Measurements from ENCODE around the gene CRAT.

Gene CRAT

DNA sequence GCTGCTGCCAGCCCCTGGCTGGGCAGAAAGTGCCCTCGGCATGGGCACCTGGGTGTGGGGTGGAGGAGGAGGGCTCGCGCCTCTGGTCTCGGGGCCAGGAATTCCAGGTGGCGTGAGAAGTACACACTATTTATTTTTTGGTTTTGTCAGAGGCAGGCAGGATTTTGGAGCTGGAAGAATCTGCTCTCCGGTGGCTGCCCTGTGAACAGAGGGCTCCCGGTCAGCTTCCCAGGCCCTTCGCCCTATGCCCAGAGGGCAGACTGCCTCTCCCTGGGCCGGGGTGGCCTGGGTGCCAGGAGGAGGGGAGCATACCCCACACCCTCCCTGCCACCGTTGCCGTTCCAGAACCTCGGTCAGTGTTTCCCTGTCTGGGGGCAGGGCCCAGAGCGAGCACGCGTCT lies 21.3 kb downstream of the CRAT start:
- no peak for DNase-seq (ENCODE audit: low read depth)

DNA sequence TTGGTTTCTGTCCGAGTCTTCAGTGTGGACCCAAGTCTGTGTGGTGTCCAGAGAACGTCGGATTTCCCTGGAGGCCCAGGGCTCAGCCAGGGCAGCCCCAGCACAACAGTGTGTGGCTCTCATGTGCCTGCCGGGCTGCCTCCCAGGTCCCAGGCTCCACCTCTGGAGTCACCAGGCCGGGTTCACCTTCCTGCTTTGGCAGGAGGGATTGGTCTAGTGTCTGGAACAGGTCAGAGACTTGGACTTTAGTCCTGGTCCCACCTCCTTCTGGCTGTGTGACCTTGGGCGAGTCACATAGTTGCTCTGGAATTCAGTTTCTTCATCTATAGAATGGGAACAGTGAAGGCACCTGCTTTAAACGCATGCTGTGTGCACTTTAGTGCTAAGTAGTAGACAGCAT lies 26.5 kb downstream of the CRAT start:
- DNase-seq (ENCODE audit: low read depth): no peak

DNA sequence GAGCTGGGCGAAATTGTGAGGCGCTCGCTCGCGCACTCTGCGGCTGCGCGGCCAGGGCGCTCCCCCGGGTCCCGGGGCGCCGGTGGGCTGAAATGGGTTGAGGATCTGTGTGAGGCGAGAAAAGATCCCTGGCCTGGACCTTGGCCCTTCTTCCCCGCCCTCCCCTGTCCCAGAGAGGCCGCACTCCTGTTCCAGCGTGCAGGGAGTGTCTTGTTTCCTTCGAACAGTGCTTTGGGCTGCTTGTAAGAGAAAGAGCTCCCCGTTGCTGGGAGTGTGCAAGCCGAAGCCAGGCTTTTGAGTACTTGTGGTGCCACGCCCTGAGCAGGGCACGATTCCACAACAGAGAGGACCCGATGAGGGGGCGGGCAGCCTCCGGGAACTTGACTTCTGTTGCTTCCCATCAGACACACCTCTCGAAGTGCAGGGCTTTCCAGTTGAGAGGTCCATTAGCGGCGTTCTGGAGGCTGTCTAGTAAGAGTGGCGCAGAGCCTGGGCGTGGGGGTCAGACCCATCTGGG lies 29.1 kb downstream of the CRAT start:
- no peak for DNase-seq (ENCODE audit: low read depth)

DNA sequence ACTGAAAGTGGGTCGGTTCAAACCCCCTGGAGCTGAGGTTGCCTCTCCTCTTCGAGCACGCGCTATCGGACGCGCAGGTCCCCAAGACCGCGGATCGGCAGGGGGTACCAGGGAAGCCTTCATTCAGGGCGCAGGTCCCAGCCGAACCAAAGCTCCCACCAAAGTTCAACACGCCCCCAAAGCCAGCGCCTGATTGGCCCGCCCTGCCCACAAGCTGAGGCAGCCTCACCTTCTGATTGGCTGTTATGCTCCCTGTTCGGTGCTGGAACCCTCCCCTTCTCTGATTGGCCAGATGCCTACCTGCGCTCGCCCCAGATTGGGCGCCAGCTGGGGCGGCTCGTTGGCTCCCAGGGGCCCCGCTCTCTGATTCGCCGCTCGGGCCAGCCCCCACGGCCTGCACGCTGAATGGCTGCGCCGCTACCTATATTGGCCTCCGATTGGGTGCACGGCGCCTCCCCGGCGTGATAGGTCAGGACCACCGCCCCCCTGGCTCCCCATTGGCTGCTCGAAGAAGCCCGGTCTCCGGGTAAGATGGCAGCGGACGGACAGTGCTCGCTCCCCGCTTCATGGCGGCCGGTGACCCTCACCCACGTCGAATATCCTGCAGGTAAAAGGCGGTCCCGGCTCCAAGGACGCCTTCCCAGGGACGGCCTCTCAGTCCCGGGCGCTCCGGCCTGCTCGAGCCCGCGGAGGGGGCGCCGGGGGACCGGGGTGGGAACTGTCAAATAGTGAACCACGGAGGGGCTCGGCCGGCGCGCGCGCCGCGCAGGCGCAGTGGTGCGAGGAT lies 29.8 kb downstream of the CRAT start, which contains the start of gene DOLPP1:
Gene DOLPP1, plus strand, starts transcription at position 511 of the 787 bp plus-strand sequence. Its CDS starts 21 bp downstream, at position 532.
- DNase-seq (ENCODE audit: low read depth): peak; percentile 98

DNA sequence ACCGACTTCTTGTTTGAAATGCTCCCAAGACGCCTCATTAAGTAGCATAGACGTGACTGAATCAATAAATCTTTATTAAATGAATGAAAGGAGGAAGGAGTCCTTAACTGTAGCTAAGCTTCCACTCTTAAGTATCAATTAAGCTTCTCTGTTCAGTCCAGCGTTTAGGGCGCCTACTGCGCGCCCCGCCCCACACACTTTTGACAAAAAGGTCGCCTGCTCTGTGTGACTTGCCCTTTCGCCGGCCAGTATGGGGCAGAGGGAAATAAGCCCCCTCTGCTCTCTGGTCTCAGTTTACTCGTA lies 30.3 kb downstream of the CRAT start:
- no peak for DNase-seq (ENCODE audit: low read depth)

DNA sequence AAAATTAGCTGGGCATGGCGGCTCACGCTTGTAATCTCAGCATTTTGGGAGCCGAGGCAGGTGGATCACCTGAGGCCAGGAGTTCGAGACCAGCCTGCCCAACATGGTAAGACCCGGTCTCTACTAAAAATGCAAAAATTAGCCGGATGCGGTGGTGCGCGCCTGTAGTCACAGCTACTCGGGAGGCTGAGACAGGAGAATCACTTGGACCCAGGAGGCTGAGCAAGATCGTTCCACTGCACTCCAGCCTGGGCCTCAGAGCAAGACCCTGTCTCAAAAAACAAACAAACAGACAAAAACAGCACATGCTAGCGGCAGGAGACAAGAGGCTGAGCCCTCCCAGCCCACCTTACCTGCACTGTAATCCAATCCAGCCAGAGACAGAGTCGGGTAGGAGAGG lies 30.8 kb downstream of the CRAT start:
- no peak for DNase-seq (ENCODE audit: low read depth)

DNA sequence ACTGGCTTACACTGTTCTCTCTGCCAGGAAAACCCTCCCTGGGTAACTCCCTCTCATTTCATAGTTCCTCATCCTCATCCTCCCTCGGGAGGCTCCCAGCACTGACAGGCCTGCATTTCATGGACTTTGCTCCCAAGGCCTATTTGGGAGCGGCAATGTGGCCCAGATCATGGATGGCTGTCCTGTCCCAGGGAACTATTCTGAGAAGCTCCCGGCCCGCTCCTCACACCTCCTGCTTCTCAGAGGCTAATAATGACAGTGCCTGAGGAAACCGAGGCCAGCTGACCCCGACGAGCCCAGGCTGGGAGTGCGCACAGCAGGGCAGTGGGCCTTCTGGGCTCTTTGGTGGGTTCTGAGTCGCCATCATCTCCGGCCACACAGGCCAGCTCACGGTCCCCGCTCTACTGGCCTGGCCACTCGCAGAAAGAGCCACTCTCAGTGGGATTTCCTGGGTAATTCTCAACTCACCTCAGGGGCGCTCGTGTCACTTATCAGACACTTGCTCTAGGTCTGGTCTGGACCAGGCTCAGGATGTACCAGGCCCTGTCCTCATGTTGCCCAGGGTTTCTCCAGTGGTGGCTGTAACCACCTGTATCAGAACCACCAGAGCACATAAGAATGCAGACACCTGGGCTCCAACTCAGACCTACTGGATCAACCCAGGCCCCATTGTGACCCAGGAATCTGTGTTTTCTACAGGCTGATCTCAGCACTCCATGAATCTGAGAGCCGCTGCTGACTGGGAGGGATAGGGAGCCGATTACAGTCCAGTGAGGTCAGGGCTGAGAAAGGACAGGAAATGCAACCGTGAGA lies 31.7 kb downstream of the CRAT start:
- no peak for DNase-seq (ENCODE audit: low read depth)

DNA sequence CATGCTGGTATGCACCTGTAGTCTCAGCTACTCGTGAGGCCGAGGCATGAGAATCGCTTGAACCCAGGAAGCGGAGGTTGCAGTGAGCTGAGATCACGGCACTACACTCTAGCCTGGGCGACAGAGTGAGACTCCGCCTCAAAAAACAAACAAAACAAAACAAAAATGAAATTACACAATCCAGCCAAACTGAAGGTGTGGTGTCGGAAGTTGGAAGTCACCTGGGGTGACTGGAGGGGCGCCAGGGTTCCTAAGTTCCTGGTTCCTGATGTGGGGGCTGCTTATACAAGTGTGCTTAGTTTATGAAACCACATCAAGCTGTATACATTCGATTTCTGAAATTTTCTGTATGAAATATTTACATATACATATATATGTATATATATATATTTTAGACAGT lies 33.4 kb downstream of the CRAT start:
- DNase-seq (ENCODE audit: low read depth): no peak

DNA sequence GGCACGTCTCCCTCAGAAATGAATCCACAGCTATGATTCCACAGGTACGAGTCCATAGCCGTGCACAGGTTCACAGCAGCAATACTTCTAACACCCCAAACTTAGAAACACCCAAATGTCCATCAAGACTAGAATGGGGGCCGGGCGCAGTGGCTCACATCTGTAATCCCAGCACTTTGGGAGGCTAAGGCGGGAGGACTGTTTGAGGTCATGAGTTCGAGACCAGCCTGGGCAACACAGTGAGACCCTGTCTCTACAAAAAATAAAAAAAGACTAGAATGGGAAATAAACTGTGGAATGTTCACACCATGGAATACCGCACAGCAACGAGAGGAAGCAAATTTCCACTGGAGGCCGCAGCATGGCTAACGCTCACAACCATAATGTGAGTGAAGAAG lies 34.0 kb downstream of the CRAT start:
- DNase-seq (ENCODE audit: low read depth): no peak

DNA sequence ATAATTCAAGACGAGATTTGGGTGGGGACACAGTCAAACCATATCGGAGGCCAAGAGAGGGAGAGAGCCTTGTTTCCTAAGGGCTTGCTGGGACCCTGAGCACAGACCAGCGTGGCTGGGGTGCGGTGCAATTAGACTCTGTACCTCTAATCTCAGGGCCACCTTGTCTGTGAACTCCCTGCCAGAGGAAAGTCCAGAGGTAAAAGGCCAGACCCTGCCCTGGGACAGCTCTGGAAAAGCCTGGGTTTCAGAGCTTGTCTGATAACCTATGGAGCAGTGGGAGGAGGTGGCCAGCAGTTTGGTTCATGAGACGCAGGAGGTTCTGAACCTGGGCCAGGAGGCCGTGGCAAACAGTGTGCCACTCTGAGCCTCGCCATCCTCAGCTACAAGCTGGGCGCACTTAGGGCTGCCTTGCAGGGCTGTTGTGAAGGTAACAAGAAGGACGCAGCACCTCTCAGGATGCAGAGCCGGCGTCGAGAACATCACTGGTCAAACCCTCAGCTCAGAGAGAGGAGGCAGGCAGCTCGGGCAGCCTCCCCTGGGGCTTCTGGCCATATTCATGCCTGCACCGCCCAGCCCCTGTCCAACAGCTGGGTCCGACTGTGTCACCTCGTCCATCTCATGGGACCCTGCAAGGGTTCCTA lies 34.5 kb downstream of the CRAT start:
- no peak for DNase-seq (ENCODE audit: low read depth)

DNA sequence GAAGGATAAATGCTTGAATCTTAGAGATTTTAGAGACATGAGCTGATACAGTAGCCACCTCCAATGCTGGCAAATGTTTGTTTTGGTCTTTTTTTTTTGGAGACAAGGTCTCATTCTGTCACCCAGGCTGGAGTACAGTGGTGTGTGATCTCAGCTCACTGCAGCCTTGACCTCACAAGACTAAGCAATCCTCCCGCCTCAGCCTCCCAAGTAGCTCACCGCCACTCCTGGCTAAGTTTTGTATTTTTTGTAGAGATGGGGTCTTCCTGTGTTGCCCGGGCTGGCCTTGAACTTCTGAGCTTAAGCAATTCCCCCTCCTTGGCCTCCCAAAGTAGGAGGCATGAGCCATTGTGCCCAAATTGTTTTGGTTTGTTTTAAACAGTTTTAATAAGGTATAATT lies 36.5 kb downstream of the CRAT start:
- no peak for DNase-seq (ENCODE audit: low read depth)

DNA sequence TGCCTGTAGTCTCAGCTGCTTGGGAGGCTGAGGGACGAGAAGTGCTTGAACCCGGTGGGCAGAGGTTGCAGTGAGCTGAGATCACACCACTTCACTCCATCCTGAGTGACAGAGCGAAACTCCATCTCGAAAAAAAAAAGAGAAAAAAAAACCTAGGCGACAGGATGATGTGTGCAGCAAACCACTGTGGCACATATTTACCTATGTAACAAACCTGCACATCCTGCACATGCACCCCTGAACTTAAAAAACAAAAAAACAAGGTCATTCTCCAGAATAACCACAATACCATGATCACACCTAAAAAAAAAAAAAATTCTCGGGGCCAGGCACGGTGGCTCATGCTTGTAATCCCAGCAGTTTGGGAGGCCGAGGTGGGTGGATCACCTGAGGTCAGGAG lies 37.2 kb downstream of the CRAT start:
- no peak for DNase-seq (ENCODE audit: low read depth)

DNA sequence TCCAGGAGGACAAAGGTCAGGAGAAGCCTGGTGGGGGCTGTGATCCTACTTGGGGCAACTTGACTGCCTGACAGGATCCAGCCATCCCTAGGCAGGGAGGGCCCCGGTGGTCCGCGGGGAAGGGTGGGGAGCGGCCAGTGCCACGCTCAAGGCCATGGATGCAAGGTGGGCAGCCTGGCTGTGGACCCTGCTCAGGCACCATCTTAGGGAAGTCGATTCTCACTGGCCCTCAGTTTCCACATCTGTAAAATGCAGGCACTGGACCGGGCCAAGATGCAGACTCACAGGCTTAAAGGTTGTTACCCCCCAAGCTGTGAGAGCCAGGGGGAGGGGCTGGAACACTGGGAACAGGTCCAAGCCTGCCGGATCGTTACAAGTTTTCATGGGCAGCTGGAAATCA lies 38.4 kb downstream of the CRAT start:
- no peak for DNase-seq (ENCODE audit: low read depth)

DNA sequence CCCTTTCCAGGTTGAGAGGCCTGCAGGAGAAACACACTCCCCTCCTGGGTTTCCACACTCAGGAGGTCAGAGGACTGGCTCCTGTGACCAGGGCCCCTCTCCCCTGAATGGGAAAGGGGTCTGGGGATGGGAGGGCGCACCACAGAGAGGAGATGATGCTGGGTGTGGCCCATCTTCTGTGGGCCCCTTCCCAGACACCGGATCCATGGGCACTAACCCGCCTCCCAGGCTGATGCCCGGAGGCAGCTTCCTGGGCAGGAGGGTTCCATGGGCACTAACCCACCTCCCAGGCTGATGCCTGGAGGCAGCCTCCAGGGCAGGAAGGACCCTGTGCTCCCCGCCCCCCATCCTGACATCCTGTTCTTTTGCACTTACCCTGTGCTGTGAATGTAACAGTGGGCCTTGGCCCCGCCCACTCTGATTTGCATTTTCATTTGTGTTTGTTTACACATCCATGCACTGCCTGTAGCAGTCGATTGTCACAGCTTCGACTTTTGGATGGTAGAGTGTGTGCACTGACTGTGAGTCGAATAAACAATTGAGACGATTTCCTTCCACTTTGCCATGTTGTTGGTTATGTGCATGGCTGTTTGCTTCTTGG lies 39.0 kb downstream of the CRAT start:
- no peak for DNase-seq (ENCODE audit: low read depth)

DNA sequence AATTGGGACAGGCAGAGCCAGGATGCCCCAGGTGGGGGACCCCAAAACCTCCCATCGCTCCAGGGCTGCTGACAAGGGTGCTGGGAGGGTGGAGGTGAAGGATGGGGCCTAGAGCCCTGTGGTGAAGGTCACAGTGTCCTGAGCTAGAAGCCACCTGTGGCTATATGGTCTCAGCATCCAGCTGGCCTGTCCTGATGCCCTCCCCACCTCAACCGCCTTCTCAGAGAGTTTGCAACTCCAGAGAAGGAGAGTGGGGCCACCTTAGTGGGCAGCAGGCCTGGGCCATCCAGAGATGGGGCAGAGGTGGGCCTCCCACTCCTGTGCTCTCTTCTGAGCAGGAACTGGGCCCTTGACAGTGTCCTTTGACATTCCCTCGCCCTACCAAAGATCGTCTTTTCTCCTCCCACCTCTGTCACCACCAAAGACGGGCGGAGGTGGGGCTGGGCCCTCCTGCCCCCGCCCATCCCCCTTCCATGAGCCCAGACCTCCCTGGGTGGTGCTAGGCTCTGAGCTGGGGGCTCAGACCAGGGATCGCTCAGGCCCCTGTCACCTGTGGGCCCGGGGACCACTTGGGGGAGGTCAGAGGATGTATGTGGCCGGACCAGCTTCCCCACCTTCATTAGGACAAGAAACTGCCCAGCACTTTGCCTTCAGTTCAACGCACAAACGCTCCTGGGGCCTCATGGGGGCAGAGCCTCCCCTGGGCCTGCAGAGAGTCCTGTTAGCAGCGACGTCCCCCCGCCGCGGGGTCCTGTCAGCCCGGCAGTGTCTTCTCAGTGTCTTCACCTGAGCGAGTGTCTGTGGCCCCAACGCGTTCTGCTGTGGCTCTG lies 39.7 kb downstream of the CRAT start:
- DNase-seq (ENCODE audit: low read depth): no peak

DNA sequence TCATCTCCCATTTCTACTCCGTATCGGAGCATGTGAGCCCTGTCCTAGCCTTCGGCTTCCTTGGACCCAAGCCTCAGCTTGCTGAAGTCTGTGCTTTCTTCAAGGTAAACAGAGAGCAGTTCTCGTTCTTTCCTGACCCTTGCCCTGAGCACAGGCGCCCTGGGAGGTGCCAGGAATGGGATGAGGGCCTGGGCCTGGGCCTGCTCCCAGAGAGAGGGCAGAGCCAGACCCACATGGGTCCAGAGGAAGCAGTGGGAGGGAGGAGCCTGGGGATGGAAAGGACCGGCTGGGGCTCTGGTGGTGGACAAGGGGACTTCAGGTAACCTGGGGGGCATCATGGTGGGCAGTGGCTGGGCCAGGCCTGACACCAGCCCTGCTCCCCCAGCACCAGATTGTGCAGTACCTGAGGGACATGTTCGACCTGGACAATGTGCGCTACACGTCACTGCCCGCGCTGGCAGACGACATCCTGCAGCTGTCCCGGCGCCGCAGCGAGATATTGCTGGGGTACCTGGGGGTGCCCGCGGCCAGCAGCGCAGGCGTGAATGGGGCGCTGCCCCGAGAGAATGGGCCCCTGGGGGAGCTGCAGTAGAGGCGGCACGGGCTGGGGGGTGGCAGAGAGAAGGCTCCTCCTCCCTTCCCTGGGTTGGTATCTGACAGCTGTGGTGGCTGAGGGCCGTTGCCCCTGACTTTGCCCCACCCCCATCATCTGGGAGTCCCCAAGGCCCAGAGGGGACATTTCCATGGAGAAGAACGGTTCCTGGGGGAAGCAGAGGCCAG lies 40.5 kb downstream of the CRAT start:
- DNase-seq (ENCODE audit: low read depth): no peak

DNA sequence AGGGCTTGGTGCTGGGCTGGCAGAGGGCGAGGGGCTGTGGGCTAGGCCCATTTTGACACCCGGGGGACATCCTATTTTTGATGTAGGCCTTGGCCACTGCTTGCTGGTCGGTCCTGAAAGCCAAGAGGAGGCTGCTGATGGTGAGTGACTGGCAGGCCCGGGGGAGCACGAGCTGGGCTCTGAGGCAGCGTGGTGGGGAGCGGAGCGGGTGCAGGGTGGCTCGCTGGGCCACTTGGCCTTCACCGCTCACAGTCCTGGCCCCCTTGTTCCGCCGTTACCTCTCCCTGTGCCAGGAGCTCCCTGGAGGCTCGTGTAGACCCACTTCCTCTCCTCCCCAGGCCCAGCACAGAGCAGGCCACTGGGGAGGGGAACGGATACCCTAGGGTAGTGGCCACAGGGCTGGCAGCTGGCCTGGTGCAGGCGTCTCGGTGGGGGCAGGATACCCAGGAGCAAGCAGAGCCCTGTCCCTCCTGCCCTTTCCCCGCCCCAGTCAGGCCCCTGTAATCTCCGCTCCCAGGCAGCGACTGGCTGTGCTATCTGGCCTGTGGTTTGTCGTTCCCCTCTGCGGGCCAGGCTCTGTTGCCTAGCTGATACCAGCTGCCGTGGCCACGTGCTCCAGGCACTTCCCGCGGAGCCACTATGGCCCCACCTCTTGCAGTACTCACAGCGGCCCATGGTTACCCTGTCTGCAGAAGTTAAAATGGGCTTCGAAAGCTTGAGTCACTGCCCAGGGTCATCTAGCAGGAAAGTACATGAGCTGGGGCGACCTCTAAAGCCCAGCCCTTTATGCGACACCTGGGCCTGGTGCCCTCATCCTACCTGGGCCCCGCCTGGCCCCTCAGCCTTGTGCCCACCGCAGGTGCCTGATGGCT lies 41.4 kb downstream of the CRAT start:
- peak; percentile 21 for DNase-seq (ENCODE audit: low read depth)

DNA sequence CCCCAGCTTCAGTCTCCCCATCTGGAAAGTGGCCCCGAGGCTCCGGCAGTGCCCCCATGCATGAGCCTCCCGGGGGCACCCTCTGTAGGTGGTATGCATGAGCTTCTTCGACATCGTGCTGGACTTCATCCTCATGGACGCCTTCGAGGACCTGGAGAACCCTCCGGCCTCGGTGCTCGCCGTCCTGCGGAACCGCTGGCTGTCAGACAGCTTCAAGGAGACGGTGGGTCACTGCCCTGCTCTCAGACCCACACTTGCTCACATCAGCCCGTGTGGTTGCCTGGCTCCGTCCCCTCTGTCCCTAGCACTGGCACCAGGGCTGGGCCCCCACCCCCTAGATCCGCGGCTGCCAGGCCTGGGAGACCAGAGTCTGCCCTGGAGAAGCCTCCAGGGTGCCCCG lies 42.5 kb downstream of the CRAT start:
- no peak for DNase-seq (ENCODE audit: low read depth)

DNA sequence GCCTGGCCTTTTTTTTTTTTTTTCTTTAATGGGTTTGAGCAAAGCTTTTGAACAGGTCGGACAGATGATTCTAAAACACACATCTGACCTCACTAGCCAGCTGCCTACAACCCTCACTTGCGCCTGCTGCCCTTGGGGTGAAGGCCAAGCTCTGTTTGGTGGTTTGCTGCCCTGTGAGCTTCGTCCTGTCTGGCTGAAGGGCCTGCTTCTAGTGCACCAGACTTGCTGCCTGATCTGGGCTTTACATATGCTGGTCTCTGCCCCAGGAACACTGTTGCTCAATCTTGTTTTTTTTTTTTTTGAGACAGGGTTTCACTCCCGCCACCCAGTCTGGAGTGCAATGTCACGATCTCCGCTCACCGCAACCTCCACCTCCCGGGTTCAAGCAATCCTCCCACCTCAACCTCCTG lies 46.1 kb downstream of the CRAT start:
- no peak for DNase-seq (ENCODE audit: low read depth)

DNA sequence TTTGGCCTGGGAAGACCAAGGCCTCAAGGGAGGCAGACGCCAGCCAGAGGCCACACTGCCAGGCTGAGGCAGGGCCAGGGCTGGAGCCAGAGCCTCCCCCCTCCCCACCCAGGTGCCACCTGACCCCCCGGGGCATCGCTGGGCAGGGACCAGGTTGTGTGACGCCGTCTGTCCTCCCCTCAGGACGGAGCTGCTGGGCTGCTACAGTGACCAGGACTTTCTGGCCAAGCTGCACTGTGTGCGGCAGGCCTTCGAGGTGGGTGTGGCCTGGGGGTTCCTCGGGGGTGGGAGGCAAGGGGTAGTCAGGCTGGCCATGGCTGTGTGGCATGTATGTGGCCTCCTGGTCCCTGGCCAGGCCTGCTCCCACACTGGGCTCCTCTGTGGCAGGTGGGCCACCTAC lies 47.5 kb downstream of the CRAT start:
- no peak for DNase-seq (ENCODE audit: low read depth)
